Panc1 (cell line): ENCODE results near the gene ERBB3. TPM values are rescaled to one million over a fixed set of nuclear protein-coding genes. Genes with fewer than 3 reads are reported as not detected.

Experiments
- ATAC-seq: fragments of 200-7000 bp; cut with Tn5 transposase; 2 replicates; pipeline ENCODE4 v1.9.1; 2020; ENCODE audit warnings: mild to moderate bottlenecking, moderate library complexity
- BruUV-seq: library from RNA; stranded (reverse); fragments of 400-500 nt; replicated peaks from 2 replicates; lab custom pipeline; 2021; lab: Mats Ljungman, UMichigan
- CTCF ChIA-PET: fragments of 300-600 bp; sonication (Branson Sonifier 250); formaldehyde crosslinking; loops from one replicate; lab custom pipeline; 2022; ENCODE audit warnings: antibody characterized with exemption; lab: Charles Lee
- POLR2A ChIA-PET: fragments of 300-600 bp; sonication (Branson Sonifier 250); formaldehyde crosslinking; loops from one replicate; lab custom pipeline; 2022; ENCODE audit warnings: antibody characterized with exemption; lab: Charles Lee
- DNase-seq: peaks from one replicate; pipeline ENCODE4 v3.0.0-alpha.2; 2010; ENCODE audit warnings: low read depth, low spot score
- H3K27ac ChIP-seq: 2 replicates; pipeline ENCODE4 v1.5.1; 2011; ENCODE audit warnings: mild to moderate bottlenecking, low read length, inconsistent platforms
- H3K27me3 ChIP-seq: fragments of 200-500 bp; sonication (Bioruptor generic); 2 replicates; pipeline ENCODE4 v1.6.0; 2014; ENCODE audit warnings: low read length, inconsistent platforms; ENCODE audit not compliant: control insufficient read depth, insufficient read depth
- H3K36me3 ChIP-seq: fragments of 200-500 bp; sonication (Bioruptor generic); 2 replicates; pipeline ENCODE4 v1.5.1; 2014; ENCODE audit warnings: inconsistent platforms, mild to moderate bottlenecking, low read length, moderate library complexity; ENCODE audit not compliant: control insufficient read depth, insufficient read depth
- H3K4me1 ChIP-seq: 2 replicates; pipeline ENCODE4 v1.5.1; 2011; ENCODE audit warnings: inconsistent platforms, mild to moderate bottlenecking, low read length, moderate library complexity; ENCODE audit not compliant: control insufficient read depth, insufficient read depth
- H3K4me3 ChIP-seq, 2 experiments: 2 replicates each; pipeline ENCODE4 v1.5.1; 2011 to 2012; ENCODE audit warnings: low read depth in 2 of 2, low read length in 2 of 2, mild to moderate bottlenecking in 2 of 2, inconsistent platforms in 1 of 2, moderate library complexity in 1 of 2
- H3K9me3 ChIP-seq: fragments of 200-500 bp; sonication (Bioruptor generic); 2 replicates; pipeline ENCODE4 v1.5.1; 2014; ENCODE audit warnings: low read depth, mild to moderate bottlenecking, inconsistent platforms, low read length, moderate library complexity; ENCODE audit not compliant: control insufficient read depth, insufficient read depth
- POLR2AphosphoS5 ChIP-seq: IDR thresholded peaks from 2 replicates; pipeline ENCODE4 v1.6.1; 2012; ENCODE audit warnings: mild to moderate bottlenecking, low read depth, low read length, moderate library complexity
- SIN3A ChIP-seq: IDR thresholded peaks from 2 replicates; pipeline ENCODE4 v1.6.1; 2012; ENCODE audit warnings: low read depth, mild to moderate bottlenecking, low read length, moderate library complexity, borderline replicate concordance; ENCODE audit not compliant: insufficient read depth
- TCF7L2 ChIP-seq: IDR thresholded peaks from 2 replicates; pipeline ENCODE4 v1.6.1; 2011; ENCODE audit warnings: mild to moderate bottlenecking, low read depth, low read length, inconsistent platforms
- in situ Hi-C: cut with HindIII; loops from 2 replicates; pipeline ENCODE4 v1.10.0; 2016; ENCODE audit warnings: low sequenced_read_pairs, low pct_unique_long_range_greater_than_20kb
- intact Hi-C: fragments of 100-400 bp; cut with micrococcal nuclease; formaldehyde crosslinking; loops from one replicate; pipeline ENCODE4 v1.10.0; 2022; ENCODE audit not compliant: unreplicated experiment
- total RNA-seq: library from RNA; stranded (reverse); gene quantifications from one replicate; pipeline ENCODE4 v1.2.1, GENCODE V29; 2021; ENCODE audit not compliant: unreplicated experiment
- TF ChIP-seq, protein P1 (sequence below), 2 experiments: IDR thresholded peaks; 2 replicates each; pipeline ENCODE4 v1.6.1; 2011 to 2012; ENCODE audit warnings: low read depth in 2 of 2, control low read depth in 1 of 2, low read length in 1 of 2, mild to moderate bottlenecking in 1 of 2, moderate library complexity in 1 of 2; ENCODE audit not compliant: insufficient read depth in 1 of 2
- TF ChIP-seq, protein P2 (sequence below): fragments of 450-650 bp; IDR thresholded peaks from 2 replicates; pipeline ENCODE4 v1.5.1; 2017; ENCODE audit warnings: mild to moderate bottlenecking

The ERBB3 gene
- total RNA-seq, 1 experiment from 2014 or later = 0.90 TPM

GRCh38 chr12:56034586-56035332 is 45.2 kb upstream of the ERBB3 start:
- intact Hi-C loops (no loop called here), in situ Hi-C loops (no loop called here)
- ATAC-seq (no peak), DNase-seq (no peak)
- H3K9me3 ChIP-seq = no peaks in the 10 kb centered on the region
- no peaks in the 10 kb centered on the region for H3K27me3 ChIP-seq
- H3K4me1 ChIP-seq = no peaks in the 10 kb centered on the region
- TF ChIP-seq, protein P1, sequence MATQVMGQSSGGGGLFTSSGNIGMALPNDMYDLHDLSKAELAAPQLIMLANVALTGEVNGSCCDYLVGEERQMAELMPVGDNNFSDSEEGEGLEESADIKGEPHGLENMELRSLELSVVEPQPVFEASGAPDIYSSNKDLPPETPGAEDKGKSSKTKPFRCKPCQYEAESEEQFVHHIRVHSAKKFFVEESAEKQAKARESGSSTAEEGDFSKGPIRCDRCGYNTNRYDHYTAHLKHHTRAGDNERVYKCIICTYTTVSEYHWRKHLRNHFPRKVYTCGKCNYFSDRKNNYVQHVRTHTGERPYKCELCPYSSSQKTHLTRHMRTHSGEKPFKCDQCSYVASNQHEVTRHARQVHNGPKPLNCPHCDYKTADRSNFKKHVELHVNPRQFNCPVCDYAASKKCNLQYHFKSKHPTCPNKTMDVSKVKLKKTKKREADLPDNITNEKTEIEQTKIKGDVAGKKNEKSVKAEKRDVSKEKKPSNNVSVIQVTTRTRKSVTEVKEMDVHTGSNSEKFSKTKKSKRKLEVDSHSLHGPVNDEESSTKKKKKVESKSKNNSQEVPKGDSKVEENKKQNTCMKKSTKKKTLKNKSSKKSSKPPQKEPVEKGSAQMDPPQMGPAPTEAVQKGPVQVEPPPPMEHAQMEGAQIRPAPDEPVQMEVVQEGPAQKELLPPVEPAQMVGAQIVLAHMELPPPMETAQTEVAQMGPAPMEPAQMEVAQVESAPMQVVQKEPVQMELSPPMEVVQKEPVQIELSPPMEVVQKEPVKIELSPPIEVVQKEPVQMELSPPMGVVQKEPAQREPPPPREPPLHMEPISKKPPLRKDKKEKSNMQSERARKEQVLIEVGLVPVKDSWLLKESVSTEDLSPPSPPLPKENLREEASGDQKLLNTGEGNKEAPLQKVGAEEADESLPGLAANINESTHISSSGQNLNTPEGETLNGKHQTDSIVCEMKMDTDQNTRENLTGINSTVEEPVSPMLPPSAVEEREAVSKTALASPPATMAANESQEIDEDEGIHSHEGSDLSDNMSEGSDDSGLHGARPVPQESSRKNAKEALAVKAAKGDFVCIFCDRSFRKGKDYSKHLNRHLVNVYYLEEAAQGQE (IDR thresholded peaks at IDR 0.05; ENCODE audit: insufficient read depth in 1 of 2, low read depth in 2 of 2, low read length in 1 of 2) = no peak
- TF ChIP-seq SIN3A = no peak
- H3K36me3 ChIP-seq = no peaks in the 10 kb centered on the region
- no TSS peak for BruUV-seq
- CTCF ChIA-PET = no interaction called here
- no peak overlapping the region for H3K27ac ChIP-seq
- no peak overlapping the region for H3K4me3 ChIP-seq
- POLR2A ChIA-PET = no interaction called here

DNA sequence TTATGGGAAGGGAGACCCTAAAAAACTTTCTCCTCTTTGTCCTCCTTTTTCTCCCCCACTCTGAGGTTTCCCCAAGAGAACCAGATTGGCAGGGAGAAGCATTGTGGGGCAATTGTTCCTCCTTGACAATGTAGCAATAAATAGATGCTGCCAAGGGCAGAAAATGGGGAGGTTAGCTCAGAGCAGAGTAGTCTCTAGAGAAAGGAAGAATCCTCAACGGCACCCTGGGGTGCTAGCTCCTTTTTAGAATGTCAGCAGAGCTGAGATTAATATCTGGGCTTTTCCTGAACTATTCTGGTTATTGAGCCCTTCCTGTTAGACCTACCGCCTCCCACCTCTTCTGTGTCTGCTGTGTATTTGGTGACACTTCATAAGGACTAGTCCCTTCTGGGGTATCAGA is 42.8 kb upstream of the ERBB3 start:
- Histone ChIP-seq H3K4me3 (no peak overlapping the region), H3K4me1 (0 out of 2 replicates have a peak, but pooled peaks cover 2% of the 10 kb centered on the region), H3K36me3 (no peaks in the 10 kb centered on the region; the same call in 1 of the 2 replicates), H3K9me3 (no peaks in the 10 kb centered on the region), H3K27ac (no peak overlapping the region), H3K27me3 (no peaks in the 10 kb centered on the region)
- ChIA-PET CTCF (interaction anchor here (0.7 kb wide), 1 partner anchor 41 kb away, joined by 3 read pairs; no protein-coding TSS in a partner anchor), POLR2A (no interaction called here)
- BruUV-seq = no TSS peak
- in situ Hi-C loops = no loop called here
- intact Hi-C loops = no loop called here
- DNase-seq = no peak
- ATAC-seq = no peak
- TF ChIP-seq SIN3A = no peak
- TF ChIP-seq, protein P1 (IDR thresholded peaks at IDR 0.05; ENCODE audit: insufficient read depth in 1 of 2, low read depth in 2 of 2, low read length in 1 of 2) = no peak
- TF ChIP-seq POLR2AphosphoS5 = no peak
- TF ChIP-seq, protein P2, sequence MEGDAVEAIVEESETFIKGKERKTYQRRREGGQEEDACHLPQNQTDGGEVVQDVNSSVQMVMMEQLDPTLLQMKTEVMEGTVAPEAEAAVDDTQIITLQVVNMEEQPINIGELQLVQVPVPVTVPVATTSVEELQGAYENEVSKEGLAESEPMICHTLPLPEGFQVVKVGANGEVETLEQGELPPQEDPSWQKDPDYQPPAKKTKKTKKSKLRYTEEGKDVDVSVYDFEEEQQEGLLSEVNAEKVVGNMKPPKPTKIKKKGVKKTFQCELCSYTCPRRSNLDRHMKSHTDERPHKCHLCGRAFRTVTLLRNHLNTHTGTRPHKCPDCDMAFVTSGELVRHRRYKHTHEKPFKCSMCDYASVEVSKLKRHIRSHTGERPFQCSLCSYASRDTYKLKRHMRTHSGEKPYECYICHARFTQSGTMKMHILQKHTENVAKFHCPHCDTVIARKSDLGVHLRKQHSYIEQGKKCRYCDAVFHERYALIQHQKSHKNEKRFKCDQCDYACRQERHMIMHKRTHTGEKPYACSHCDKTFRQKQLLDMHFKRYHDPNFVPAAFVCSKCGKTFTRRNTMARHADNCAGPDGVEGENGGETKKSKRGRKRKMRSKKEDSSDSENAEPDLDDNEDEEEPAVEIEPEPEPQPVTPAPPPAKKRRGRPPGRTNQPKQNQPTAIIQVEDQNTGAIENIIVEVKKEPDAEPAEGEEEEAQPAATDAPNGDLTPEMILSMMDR = no peak
- no peak for TF ChIP-seq TCF7L2
